AG04450 (cell line): ENCODE results near the gene SEMA5B. TPM values are rescaled to one million over a fixed set of nuclear protein-coding genes. Genes with fewer than 3 reads are reported as not detected.

Experiments used
- CTCF ChIA-PET: fragments of 300-600, 350-600 bp; formaldehyde crosslinking; extraction: SDS; loops from one replicate; lab custom pipeline; 2022; ENCODE audit warnings: antibody characterized with exemption, inconsistent platforms; lab: Charles Lee
- POLR2A ChIA-PET: fragments of 350-600 bp; formaldehyde crosslinking; extraction: SDS; loops from one replicate; lab custom pipeline; 2021; ENCODE audit warnings: antibody characterized with exemption, inconsistent platforms; lab: Yijun Ruan, JAX
- DNase-seq: peaks from one replicate; pipeline ENCODE4 v3.0.0-alpha.2; 2011; ENCODE audit warnings: low read depth, low spot score
- H3K27ac ChIP-seq: one replicate; pipeline ENCODE4 v1.5.1; 2012; ENCODE audit warnings: low read depth, low read length, control low read depth
- H3K27me3 ChIP-seq: one replicate; pipeline ENCODE4 v1.6.0; 2012; ENCODE audit warnings: low read length; ENCODE audit not compliant: control insufficient read depth, insufficient read depth
- H3K4me3 ChIP-seq: 2 replicates; pipeline ENCODE4 v1.5.1; 2011; ENCODE audit warnings: mild to moderate bottlenecking, low read depth, low read length, control low read depth
- H3K9me3 ChIP-seq: 2 replicates; pipeline ENCODE4 v1.5.1; 2012; ENCODE audit warnings: low read length; ENCODE audit not compliant: control insufficient read depth, insufficient read depth
- CTCF ChIP-seq: IDR thresholded peaks from 2 replicates; pipeline ENCODE4 v1.5.1; 2011; ENCODE audit warnings: low read depth, low read length, control low read depth, inconsistent platforms
- polyA plus RNA-seq: library from polyadenylated mRNA; depleted of rRNA; stranded (reverse); fragments of >200 nt; gene quantifications from 2 replicates; pipeline ENCODE4 v1.2.3, GENCODE V29; 2011

Gene SEMA5B
- polyA plus RNA-seq, 1 experiment: not detected

GRCh38 chr3:122974764-122975162, 52.8 kb downstream of the SEMA5B start:
- Histone ChIP-seq H3K27me3 (peaks cover 28% of the 10 kb centered on the region), H3K9me3 (no peaks in the 10 kb centered on the region; the same call in 1 of the 2 replicates), H3K27ac (no peak overlapping the region), H3K4me3 (no peak overlapping the region)
- POLR2A ChIA-PET: interaction anchor here (0.5 kb wide), 1 partner anchor 162 kb away, joined by 6 read pairs; no protein-coding TSS in a partner anchor
- no peak for DNase-seq
- CTCF ChIA-PET: no interaction called here
- no peak for TF ChIP-seq CTCF

GRCh38 chr3:122973893-122974615, 53.5 kb downstream of the SEMA5B start:
- no peak for DNase-seq
- Histone ChIP-seq H3K27me3 (peaks cover 34% of the 10 kb centered on the region), H3K9me3 (no peaks in the 10 kb centered on the region; the same call in 1 of the 2 replicates), H3K4me3 (no peak overlapping the region), H3K27ac (no peak overlapping the region)
- POLR2A ChIA-PET: no interaction called here
- TF ChIP-seq CTCF: no peak
- CTCF ChIA-PET: no interaction called here

- peaks cover 44% of the 10 kb centered on the region for H3K27me3 ChIP-seq
- CTCF ChIA-PET: no interaction called here
- POLR2A ChIA-PET: no interaction called here
- no peak overlapping the region for H3K27ac ChIP-seq
- TF ChIP-seq CTCF: no peak
- no peak overlapping the region for H3K4me3 ChIP-seq
- no peaks in the 10 kb centered on the region for H3K9me3 ChIP-seq
- no peak for DNase-seq
These were observed 55.4 kb downstream of the SEMA5B start for GRCh38 chr3:122972141-122972540.

- Histone ChIP-seq H3K4me3 (no peak overlapping the region), H3K27ac (no peak overlapping the region), H3K27me3 (peaks cover 56% of the 10 kb centered on the region), H3K9me3 (no peaks in the 10 kb centered on the region; the same call in 1 of the 2 replicates)
- no peak for TF ChIP-seq CTCF
- CTCF ChIA-PET: interaction anchor here (1.6 kb wide), 1 partner anchor 27 kb away, joined by 5 read pairs; no protein-coding TSS in a partner anchor
- no peak for DNase-seq
- POLR2A ChIA-PET: no interaction called here
These were observed 57.7 kb downstream of the SEMA5B start for GRCh38 chr3:122969585-122970469.
